Vagina (tissue), 2 donors: ENCODE measurements around the gene ZBTB22. TPM values are rescaled to one million over a fixed set of nuclear protein-coding genes. Genes with fewer than 3 reads are reported as not detected.
A peak's percentile ranks its signal among the peaks of the same experiment; 100 is the strongest.

Source experiments
- DNase-seq, 2 donors: peaks; one replicate each; pipeline ENCODE4 v3.0.0-alpha.2; 2017; ENCODE audit errors: extremely low spot score in 2 of 2
- H3K27ac ChIP-seq: fragments of 200-600 bp; sonication (generic); one replicate; pipeline ENCODE4 v1.5.1; 2019
- H3K27me3 ChIP-seq: fragments of 200-600 bp; sonication (generic); one replicate; pipeline ENCODE4 v1.5.1; 2019
- H3K36me3 ChIP-seq, 2 donors: fragments of 200-600 bp; sonication (generic); one replicate each; pipeline ENCODE4 v1.5.1; 2017 to 2019
- H3K4me1 ChIP-seq: fragments of 200-600 bp; sonication (generic); one replicate; pipeline ENCODE4 v1.5.1; 2019
- H3K4me3 ChIP-seq, 2 donors: fragments of 200-600 bp; sonication (generic); 1 replicate in 1 of 2; 2 replicates in 1 of 2; pipeline ENCODE4 v1.5.1; 2016 to 2019
- H3K9me3 ChIP-seq: fragments of 200-600 bp; sonication (generic); one replicate; pipeline ENCODE4 v1.5.1; 2019
- CTCF ChIP-seq, 3 experiments: fragments of 450-650 bp in 2 of 3; fragments of 200-600 bp in 1 of 3; sonication (generic) in 1 of 3; IDR thresholded peaks; one replicate each; pipeline ENCODE4 v1.5.1; 2017 to 2019; ENCODE audit warnings: antibody characterized with exemption in 3 of 3, mild to moderate bottlenecking in 2 of 3, moderate library complexity in 2 of 3
- POLR2A ChIP-seq, 2 donors: fragments of 450-650 bp; IDR thresholded peaks; one replicate each; pipeline ENCODE4 v1.6.1; 2017; ENCODE audit warnings: antibody characterized with exemption in 2 of 2, mild to moderate bottlenecking in 2 of 2, moderate library complexity in 2 of 2
- POLR2AphosphoS5 ChIP-seq, 2 donors: sonication (generic); formaldehyde crosslinking; IDR thresholded peaks; one replicate each; pipeline ENCODE4 v1.9.0; 2017; ENCODE audit warnings: antibody characterized with exemption in 2 of 2, mild to moderate bottlenecking in 2 of 2, low read depth in 1 of 2; ENCODE audit not compliant: insufficient read depth in 1 of 2
- intact Hi-C: fragments of 100-400 bp; cut with DNase I; formaldehyde crosslinking; loops from one replicate; pipeline ENCODE4 v1.15.1; 2023
- total RNA-seq: library from RNA; depleted of rRNA; stranded (reverse); fragments of >200 nt; gene quantifications from one replicate; pipeline ENCODE4 v1.2.3, GENCODE V29; 2016

Gene ZBTB22
- total RNA-seq, 1 donor from 2014 or later = 18.4 TPM

GRCh38 chr6:33301877-33302276 is 15.7 kb downstream of the ZBTB22 start:
- DNase-seq = no peak
- Histone ChIP-seq H3K4me3 (no peak overlapping the region), H3K27ac (no peak overlapping the region), H3K36me3 (peaks cover 0 to 33% of the 10 kb centered on the region in 2 donors), H3K9me3 (no peaks in the 10 kb centered on the region), H3K4me1 (peaks cover 20% of the 10 kb centered on the region), H3K27me3 (no peaks in the 10 kb centered on the region)
- intact Hi-C loops = no loop called here
- TF ChIP-seq POLR2AphosphoS5 (IDR thresholded peaks at IDR 0.05; ENCODE audit: insufficient read depth in 1 of 2, low read depth in 1 of 2) (no peak), POLR2A (IDR thresholded peaks at IDR 0.05) (no peak), CTCF (IDR thresholded peaks at IDR 0.05) (no peak)

GRCh38 chr6:33299237-33299944 is 18.2 kb downstream of the ZBTB22 start:
- Histone ChIP-seq H3K4me3 (peak overlapping the region; percentile 75 to 76), H3K36me3 (peaks cover 0 to 39% of the 10 kb centered on the region in 2 donors), H3K27ac (peak overlapping the region; percentile 98), H3K4me1 (peaks cover 28% of the 10 kb centered on the region), H3K9me3 (no peaks in the 10 kb centered on the region), H3K27me3 (no peaks in the 10 kb centered on the region)
- intact Hi-C loops = no loop called here
- TF ChIP-seq POLR2AphosphoS5 (IDR thresholded peaks at IDR 0.05; ENCODE audit: insufficient read depth in 1 of 2, low read depth in 1 of 2) (peak; percentile 94 to 96), CTCF (IDR thresholded peaks at IDR 0.05) (peak in 2 of 3 experiments; percentile 54 to 67), POLR2A (IDR thresholded peaks at IDR 0.05) (peak in 1 of 2 donors; percentile 56)
- peak in 1 of 2 donors; percentile 92 for DNase-seq

GRCh38 chr6:33298773-33299236 is 18.7 kb downstream of the ZBTB22 start, which contains the start of gene RGL2:
Gene RGL2, minus strand, starts transcription at chr6:33298942. Its CDS starts 332 bp downstream, at chr6:33298610.
- peaks cover 0 to 33% of the 10 kb centered on the region in 2 donors for H3K36me3 ChIP-seq
- no peak for TF ChIP-seq POLR2A (IDR thresholded peaks at IDR 0.05)
- intact Hi-C loops = no loop called here

GRCh38 chr6:33297956-33298772 is 19.4 kb downstream of the ZBTB22 start:
- Histone ChIP-seq H3K4me1 (peaks cover 28% of the 10 kb centered on the region), H3K27me3 (no peaks in the 10 kb centered on the region), H3K4me3 (peak overlapping the region; percentile 75 to 76), H3K36me3 (peaks cover 0 to 30% of the 10 kb centered on the region in 2 donors), H3K9me3 (no peaks in the 10 kb centered on the region), H3K27ac (peak overlapping the region; percentile 98)
- TF ChIP-seq POLR2AphosphoS5 (IDR thresholded peaks at IDR 0.05; ENCODE audit: insufficient read depth in 1 of 2, low read depth in 1 of 2) (peak in 1 of 2 donors; percentile 44), POLR2A (IDR thresholded peaks at IDR 0.05) (peak in 1 of 2 donors; percentile 41), CTCF (IDR thresholded peaks at IDR 0.05) (no peak)
- DNase-seq = peak in 1 of 2 donors; percentile 95
- intact Hi-C loops = no loop called here

More at GRCh38 chr6:33298773-33299236, 18.7 kb downstream of the ZBTB22 start, which contains the start of gene RGL2:
- no peaks in the 10 kb centered on the region for H3K27me3 ChIP-seq
- H3K4me1 ChIP-seq = peaks cover 28% of the 10 kb centered on the region
- H3K4me3 ChIP-seq = peak within 1 kb of the TSS; percentile 75 to 76
- peak in 1 of 2 donors; percentile 91 for DNase-seq
- H3K27ac ChIP-seq = peak within 1 kb of the TSS; percentile 98
- no peaks in the 10 kb centered on the region for H3K9me3 ChIP-seq

- Histone ChIP-seq H3K36me3 (peaks cover 0 to 30% of the 10 kb centered on the region in 2 donors), H3K9me3 (no peaks in the 10 kb centered on the region), H3K27me3 (no peaks in the 10 kb centered on the region), H3K4me1 (peaks cover 28% of the 10 kb centered on the region), H3K27ac (peak overlapping the region; percentile 98), H3K4me3 (peak overlapping the region; percentile 75 to 76)
- intact Hi-C loops = no loop called here
- TF ChIP-seq POLR2AphosphoS5 (IDR thresholded peaks at IDR 0.05; ENCODE audit: insufficient read depth in 1 of 2, low read depth in 1 of 2) = no peak
- TF ChIP-seq CTCF (IDR thresholded peaks at IDR 0.05) = no peak
- TF ChIP-seq POLR2A (IDR thresholded peaks at IDR 0.05) = no peak
- peak in 1 of 2 donors; percentile 89 for DNase-seq
These were observed 20.1 kb downstream of the ZBTB22 start for GRCh38 chr6:33297406-33297955.
